PC-3 (cell line): Measurements from ENCODE around the gene BTBD6. TPM values are rescaled to one million over a fixed set of nuclear protein-coding genes. Genes with fewer than 3 reads are reported as not detected.

Experiments
- ATAC-seq: fragments of 200-7000 bp; cut with Tn5 transposase; 2 replicates; pipeline ENCODE4 v1.9.1; 2020; ENCODE audit warnings: mild to moderate bottlenecking, moderate library complexity
- BruUV-seq: library from RNA; stranded (reverse); fragments of 400-500 nt; replicated peaks from 2 replicates; lab custom pipeline; 2021; lab: Mats Ljungman, UMichigan
- CTCF ChIA-PET: fragments of 300-600 bp; sonication (Branson Sonifier 250); formaldehyde crosslinking; loops from one replicate; lab custom pipeline; 2022; ENCODE audit warnings: antibody characterized with exemption; lab: Charles Lee
- POLR2A ChIA-PET: fragments of 300-600 bp; sonication (Branson Sonifier 250); formaldehyde crosslinking; loops from one replicate; lab custom pipeline; 2022; ENCODE audit warnings: antibody characterized with exemption; ENCODE audit not compliant: unreplicated experiment; lab: Charles Lee
- DNase-seq: peaks from one replicate; pipeline ENCODE4 v3.0.0-alpha.2; 2015
- H2AFZ ChIP-seq: fragments of 300-600 bp; sonication (generic); 2 replicates; pipeline ENCODE4 v1.6.0; 2016; ENCODE audit warnings: antibody characterized with exemption, low read length
- H3F3A ChIP-seq: fragments of 300-600 bp; sonication (generic); one replicate; pipeline ENCODE4 v1.6.0; 2017; ENCODE audit warnings: antibody characterized with exemption, low read length, control low read depth, mild to moderate bottlenecking; ENCODE audit not compliant: unreplicated experiment
- H3K27ac ChIP-seq: fragments of 300-600 bp; sonication (generic); 2 replicates; pipeline ENCODE4 v1.5.1; 2016; ENCODE audit warnings: mild to moderate bottlenecking, low read length
- H3K27me3 ChIP-seq: fragments of 300-600 bp; sonication (generic); 2 replicates; pipeline ENCODE4 v1.6.1; 2016; ENCODE audit warnings: low read length, mixed read lengths
- H3K36me3 ChIP-seq: fragments of 300-600 bp; sonication (generic); 2 replicates; pipeline ENCODE4 v1.6.1; 2016; ENCODE audit warnings: low read depth, mixed run types, low read length, mixed read lengths
- H3K4me1 ChIP-seq: fragments of 300-600 bp; sonication (generic); 2 replicates; pipeline ENCODE4 v1.5.1; 2016; ENCODE audit warnings: low read length; ENCODE audit not compliant: insufficient read depth
- H3K4me2 ChIP-seq: fragments of 300-600 bp; sonication (generic); 2 replicates; pipeline ENCODE4 v1.6.0; 2016; ENCODE audit warnings: low read length
- H3K4me3 ChIP-seq: fragments of 300-600 bp; sonication (generic); 2 replicates; pipeline ENCODE4 v1.5.1; 2016; ENCODE audit warnings: mild to moderate bottlenecking, low read length, mixed read lengths
- H3K79me2 ChIP-seq: fragments of 300-600 bp; sonication (generic); 2 replicates; pipeline ENCODE4 v1.6.1; 2017; ENCODE audit warnings: low read length, mixed read lengths
- H3K9ac ChIP-seq: fragments of 300-600 bp; sonication (generic); 2 replicates; pipeline ENCODE4 v1.6.0; 2016; ENCODE audit warnings: mild to moderate bottlenecking, low read length
- H3K9me2 ChIP-seq: fragments of 300-600 bp; sonication (generic); replicated peaks from 2 replicates; pipeline ENCODE4 v1.6.1; 2016; ENCODE audit warnings: mixed run types, low read length, mixed read lengths
- H3K9me3 ChIP-seq: fragments of 300-600 bp; sonication (generic); 2 replicates; pipeline ENCODE4 v1.6.1; 2016; ENCODE audit warnings: low read length, mixed read lengths
- H4K20me1 ChIP-seq: fragments of 300-600 bp; sonication (generic); 2 replicates; pipeline ENCODE4 v1.6.1; 2016; ENCODE audit warnings: low read length, mixed read lengths
- CTCF ChIP-seq: fragments of 300-600 bp; sonication (generic); conservative IDR thresholded peaks from 2 replicates; pipeline ENCODE4 v1.5.1; 2017; ENCODE audit warnings: antibody characterized with exemption, low read depth, mild to moderate bottlenecking, low read length
- EZH2 ChIP-seq: fragments of 300-600 bp; sonication (generic); IDR thresholded peaks from one replicate; pipeline ENCODE4 v1.6.1; 2017; ENCODE audit warnings: antibody characterized with exemption, mild to moderate bottlenecking, low read length; ENCODE audit not compliant: unreplicated experiment
- EZH2phosphoT487 ChIP-seq: fragments of 300-600 bp; sonication (generic); IDR thresholded peaks from 2 replicates; pipeline ENCODE4 v1.6.1; 2018; ENCODE audit warnings: mild to moderate bottlenecking, antibody characterized with exemption, low read length, borderline replicate concordance
- intact Hi-C: fragments of 100-400 bp; cut with micrococcal nuclease; formaldehyde crosslinking; loops from 2 replicates; pipeline ENCODE4 v1.9.0; 2023
- total RNA-seq: library from RNA; depleted of rRNA; stranded (reverse); fragments of >200 nt; gene quantifications from 2 replicates; pipeline ENCODE4 v1.2.3, GENCODE V29; 2014

Gene BTBD6
- total RNA-seq, 1 experiment from 2014 or later = 104 TPM

DNA sequence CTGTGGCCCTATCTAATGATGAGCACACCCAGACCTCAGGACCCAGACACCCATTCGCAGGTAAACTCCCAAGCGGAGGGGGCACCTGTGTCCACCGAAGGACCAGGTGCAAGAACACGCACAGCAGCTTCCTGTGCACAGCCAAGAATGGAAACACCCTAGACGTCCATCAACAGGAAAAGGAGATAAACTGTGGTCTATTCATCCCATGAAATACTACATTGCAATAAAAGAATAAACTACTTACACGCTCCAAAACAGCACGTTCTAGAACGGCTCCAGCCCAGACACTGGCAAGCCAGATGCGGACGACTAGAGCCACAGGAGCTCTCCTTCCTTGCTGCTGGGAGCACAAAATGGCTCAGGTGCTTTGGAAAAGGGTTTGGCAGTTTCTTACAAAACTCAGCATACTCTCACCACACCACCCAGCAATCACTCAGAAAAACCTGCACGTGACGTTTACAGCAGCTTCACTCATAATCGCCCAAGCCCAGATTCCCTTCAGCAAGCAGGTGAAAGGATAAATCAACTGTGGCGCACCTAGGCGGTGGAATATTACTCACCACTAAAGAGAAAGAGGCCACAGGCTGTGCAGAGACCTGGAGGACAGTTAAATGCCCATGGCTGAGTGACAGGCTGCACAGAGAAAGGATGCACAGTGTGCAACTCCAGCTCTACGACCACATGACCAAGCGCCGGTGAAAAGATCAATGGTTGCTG lies 31.5 kb downstream of the BTBD6 start:
- H2AFZ ChIP-seq = no peak overlapping the region
- BruUV-seq = no TSS peak
- H3F3A ChIP-seq = no peaks in the 10 kb centered on the region
- no peaks in the 10 kb centered on the region for H3K9me2 ChIP-seq
- peaks cover 3% of the 10 kb centered on the region; the same call in 1 of the 2 replicates for H4K20me1 ChIP-seq
- ATAC-seq (no peak), DNase-seq (no peak)
- H3K4me1 ChIP-seq = no peaks in the 10 kb centered on the region
- intact Hi-C loops = loop anchor here (2.0 kb wide), 1 partner anchor 77 kb away; no protein-coding TSS in a partner anchor
- no peaks in the 10 kb centered on the region for H3K9me3 ChIP-seq
- H3K36me3 ChIP-seq = no peaks in the 10 kb centered on the region
- H3K79me2 ChIP-seq = peaks cover 51% of the 10 kb centered on the region
- H3K27me3 ChIP-seq = no peaks in the 10 kb centered on the region
- no peak overlapping the region for H3K4me3 ChIP-seq
- H3K27ac ChIP-seq = no peak overlapping the region
- no peak overlapping the region for H3K4me2 ChIP-seq
- POLR2A ChIA-PET = no interaction called here
- CTCF ChIA-PET = no interaction called here
- no peak for TF ChIP-seq EZH2
- no peak overlapping the region for H3K9ac ChIP-seq

GRCh38 chr14:105280525-105280924 lies 32.2 kb downstream of the BTBD6 start:
- H3K79me2 ChIP-seq = peaks cover 47% of the 10 kb centered on the region
- intact Hi-C loops = loop anchor here (2.0 kb wide), 1 partner anchor 78 kb away; no protein-coding TSS in a partner anchor
- H3F3A ChIP-seq = no peaks in the 10 kb centered on the region
- H4K20me1 ChIP-seq = peaks cover 3% of the 10 kb centered on the region; the same call in 1 of the 2 replicates
- H3K27ac ChIP-seq = no peak overlapping the region
- H2AFZ ChIP-seq = no peak overlapping the region
- H3K4me3 ChIP-seq = no peak overlapping the region
- H3K27me3 ChIP-seq = no peaks in the 10 kb centered on the region
- ChIA-PET POLR2A (no interaction called here), CTCF (no interaction called here)
- no peaks in the 10 kb centered on the region for H3K9me3 ChIP-seq
- no peaks in the 10 kb centered on the region for H3K36me3 ChIP-seq
- H3K4me1 ChIP-seq = no peaks in the 10 kb centered on the region
- TF ChIP-seq EZH2phosphoT487 (no peak), EZH2 (no peak), CTCF (no peak)
- H3K9ac ChIP-seq = no peak overlapping the region
- no peaks in the 10 kb centered on the region for H3K9me2 ChIP-seq
- ATAC-seq (no peak), DNase-seq (no peak)
- no peak overlapping the region for H3K4me2 ChIP-seq
- BruUV-seq = no TSS peak

DNA sequence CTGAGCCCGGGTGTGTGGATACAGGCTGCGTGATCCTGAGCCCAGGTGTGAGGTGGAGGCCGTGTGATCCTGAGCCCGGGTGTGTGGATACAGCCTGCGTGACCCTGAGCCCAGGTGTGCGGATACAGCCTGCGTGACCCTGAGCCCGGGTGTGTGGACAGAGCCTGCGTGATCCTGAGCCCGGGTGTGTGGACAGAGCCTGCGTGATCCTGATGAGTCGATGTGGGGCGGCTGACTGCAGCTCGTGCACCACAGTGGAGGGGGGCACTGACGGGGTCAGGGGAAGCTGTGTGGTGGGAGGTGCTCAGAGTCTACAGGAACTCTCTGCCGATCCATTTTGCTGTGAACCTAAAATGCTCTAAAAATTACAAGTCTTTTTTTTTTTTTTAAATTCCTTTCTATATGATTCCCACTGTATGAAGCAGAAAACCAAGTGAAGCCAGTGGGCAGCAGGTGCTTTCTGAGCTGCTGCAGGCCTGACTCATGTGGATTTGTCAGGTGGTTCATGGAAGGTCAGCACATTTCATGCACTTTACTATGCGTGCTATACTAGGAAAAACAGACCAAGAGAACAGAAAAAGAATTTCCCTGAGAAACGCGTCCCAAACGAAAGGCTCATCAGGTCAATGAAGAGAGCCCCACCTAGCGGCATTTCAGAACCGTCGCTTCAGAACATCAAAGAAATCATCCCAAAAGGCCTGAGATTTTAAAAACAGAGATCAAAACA lies 33.2 kb downstream of the BTBD6 start:
- DNase-seq = peak; percentile 54
- CTCF ChIA-PET = no interaction called here
- Histone ChIP-seq H3K4me3 (no peak overlapping the region), H4K20me1 (peaks cover 3% of the 10 kb centered on the region; the same call in 1 of the 2 replicates), H3K9me3 (no peaks in the 10 kb centered on the region), H3K9ac (no peak overlapping the region), H3K27ac (no peak overlapping the region), H3K79me2 (peaks cover 47% of the 10 kb centered on the region), H3F3A (no peaks in the 10 kb centered on the region), H3K36me3 (no peaks in the 10 kb centered on the region), H3K4me1 (no peaks in the 10 kb centered on the region), H3K4me2 (no peak overlapping the region), H2AFZ (no peak overlapping the region), H3K9me2 (no peaks in the 10 kb centered on the region), H3K27me3 (no peaks in the 10 kb centered on the region)
- POLR2A ChIA-PET = no interaction called here
- intact Hi-C loops = loop anchor here (2.0 kb wide), 1 partner anchor 79 kb away; no protein-coding TSS in a partner anchor
- TF ChIP-seq CTCF (peak; percentile 71), EZH2 (no peak), EZH2phosphoT487 (no peak)
- BruUV-seq = no TSS peak
- ATAC-seq = no peak; the same call in none of the 2 replicates
